ENCODE measurements around the gene SEC14L1. TPM values are rescaled to one million over a fixed set of nuclear protein-coding genes. Genes with fewer than 3 reads are reported as not detected.
A peak's percentile ranks its signal among the peaks of the same experiment; 100 is the strongest.

Gene SEC14L1
- total and polyA plus RNA-seq, 12 donors = 61.8 to 255 (median 143) TPM

DNA sequence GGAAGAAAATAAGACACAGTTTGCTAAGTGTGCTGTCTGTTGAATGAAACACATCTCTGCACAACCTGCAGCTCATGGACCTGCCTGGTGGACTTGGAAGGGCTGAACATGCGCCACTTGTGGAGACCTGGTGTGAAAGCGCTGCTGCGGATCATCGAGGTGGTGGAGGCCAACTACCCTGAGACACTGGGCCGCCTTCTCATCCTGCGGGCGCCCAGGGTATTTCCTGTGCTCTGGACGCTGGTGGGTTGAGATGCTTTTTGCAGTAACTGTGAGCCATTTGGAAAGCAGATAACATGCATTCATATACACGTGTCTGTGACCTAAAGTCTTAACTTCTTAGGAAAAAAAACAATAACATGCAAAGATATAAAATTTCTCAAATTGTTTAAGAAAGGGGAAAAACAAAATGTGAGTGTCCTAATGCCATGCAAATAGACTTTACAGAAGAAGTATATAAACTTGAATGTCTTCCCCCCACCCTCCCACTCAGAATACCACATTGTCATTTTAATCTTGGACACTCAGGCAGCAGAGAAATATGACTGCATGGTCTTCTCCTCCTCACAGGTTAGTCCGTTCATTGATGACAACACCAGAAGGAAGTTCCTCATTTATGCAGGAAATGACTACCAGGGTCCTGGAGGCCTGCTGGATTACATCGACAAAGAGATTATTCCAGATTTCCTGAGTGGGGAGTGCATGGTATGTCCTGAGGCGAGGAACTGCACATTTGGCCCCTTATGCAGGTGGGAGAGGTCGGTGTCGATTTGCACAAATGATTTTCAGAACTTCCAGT lies 65.6 kb downstream of the SEC14L1 start:
- DNase-seq = peak in 1 of 7 donors; percentile 21
- TF ChIP-seq CTCF (IDR thresholded peaks at IDR 0.05) (no peak), POLR2A (IDR thresholded peaks at IDR 0.05) (no peak)
- Histone ChIP-seq H3K9me3 (replicated peaks in 1 of 3) (no peaks in the 10 kb centered on the region), H3K4me3 (no peak overlapping the region), H3K36me3 (replicated peaks in 1 of 2) (peaks cover 0 to 93% of the 10 kb centered on the region in 2 donors), H3K4me1 (replicated peaks in 1 of 2) (peaks cover 21 to 26% of the 10 kb centered on the region in 2 donors), H3K27me3 (no peaks in the 10 kb centered on the region), H3K27ac (peak overlapping the region in 2 of 5 donors; percentile 23 to 83)
- intact Hi-C loops (cut with DNase I) = loop anchor here (10.0 kb wide), 2 partner anchors 52 to 62 kb away; partner anchors contain the start of gene SEC14L1 (in 1 of the 2)
- WGBS, 4 donors = 74 to 81% (median 78%) methylated on average over 14 of the region's 14 CpGs

- no peaks in the 10 kb centered on the region for H3K27me3 ChIP-seq
- DNase-seq = no peak
- 71 to 80% (median 77%) methylated on average over 8 to 9 of the region's 9 CpGs for WGBS, 4 donors
- TF ChIP-seq POLR2A (IDR thresholded peaks at IDR 0.05) (no peak), CTCF (IDR thresholded peaks at IDR 0.05) (no peak)
- H3K27ac ChIP-seq = peak overlapping the region; percentile 49 to 83 (median 73)
- intact Hi-C loops (cut with DNase I) = loop anchor here (10.0 kb wide), 2 partner anchors 53 to 63 kb away; partner anchors contain the start of gene SEC14L1 (in 1 of the 2)
- H3K4me1 ChIP-seq (replicated peaks in 1 of 2) = peaks cover 21 to 26% of the 10 kb centered on the region in 2 donors
- H3K36me3 ChIP-seq (replicated peaks in 1 of 2) = peaks cover 0 to 95% of the 10 kb centered on the region in 2 donors
- no peak overlapping the region for H3K4me3 ChIP-seq
- no peaks in the 10 kb centered on the region for H3K9me3 ChIP-seq (replicated peaks in 1 of 3)
These were observed 67.0 kb downstream of the SEC14L1 start for GRCh38 chr17:77207689-77208216.

- intact Hi-C loops (cut with DNase I) = loop anchor here (10.0 kb wide), 2 partner anchors 54 to 64 kb away; partner anchors contain the start of gene SEC14L1 (in 1 of the 2)
- peaks cover 21 to 32% of the 10 kb centered on the region in 2 donors for H3K4me1 ChIP-seq (replicated peaks in 1 of 2)
These were observed 67.5 kb downstream of the SEC14L1 start for GRCh38 chr17:77208217-77208808.

More at GRCh38 chr17:77208217-77208808, 67.5 kb downstream of the SEC14L1 start:
- no peaks in the 10 kb centered on the region for H3K27me3 ChIP-seq
- DNase-seq = peak; percentile 75 to 94 (median 87)
- TF ChIP-seq POLR2A (IDR thresholded peaks at IDR 0.05) (peak in 1 of 2 donors; percentile 50), CTCF (IDR thresholded peaks at IDR 0.05) (peak; percentile 13 to 73 (median 66))
- H3K36me3 ChIP-seq (replicated peaks in 1 of 2) = peaks cover 0 to 95% of the 10 kb centered on the region in 2 donors
- no peaks in the 10 kb centered on the region for H3K9me3 ChIP-seq (replicated peaks in 1 of 3)
- no peak overlapping the region for H3K4me3 ChIP-seq
- H3K27ac ChIP-seq = peak overlapping the region; percentile 49 to 83 (median 73)
- 36 to 43% (median 40%) methylated on average over 9 to 16 of the region's 16 CpGs for WGBS, 4 donors
